RWPE2 (cell line): ENCODE data around the gene POFUT2.

ENCODE experiments used
- ATAC-seq: fragments of 200-7000 bp; cut with Tn5 transposase; 3 replicates; pipeline ENCODE4 v1.9.1; 2021; ENCODE audit warnings: low read depth
- DNase-seq: peaks from one replicate; pipeline ENCODE4 v3.0.0-alpha.2; 2020; ENCODE audit warnings: low spot score
- H3K27ac ChIP-seq: fragments of 450-650 bp; 2 replicates; pipeline ENCODE4 v1.5.1; 2017; ENCODE audit warnings: mild to moderate bottlenecking; ENCODE audit not compliant: poor library complexity, severe bottlenecking
- H3K27me3 ChIP-seq: fragments of 250-450 bp; sonication (Bioruptor Pico); 2 replicates; pipeline ENCODE4 v1.5.1; 2021; ENCODE audit warnings: mild to moderate bottlenecking, moderate library complexity; ENCODE audit not compliant: insufficient read depth, poor library complexity, severe bottlenecking
- H3K36me3 ChIP-seq: fragments of 250-450 bp; sonication (Bioruptor Pico); 2 replicates; pipeline ENCODE4 v1.5.1; 2020; ENCODE audit warnings: low read depth, mild to moderate bottlenecking, moderate library complexity
- H3K4me1 ChIP-seq: fragments of 250-450 bp; sonication (Bioruptor Pico); 2 replicates; pipeline ENCODE4 v1.5.1; 2021; ENCODE audit warnings: mild to moderate bottlenecking, moderate library complexity; ENCODE audit not compliant: insufficient read depth, poor library complexity, severe bottlenecking
- H3K4me3 ChIP-seq: fragments of 250-450 bp; sonication (Bioruptor Pico); 2 replicates; pipeline ENCODE4 v1.5.1; 2021; ENCODE audit warnings: mild to moderate bottlenecking, moderate library complexity; ENCODE audit not compliant: severe bottlenecking
- H3K9me3 ChIP-seq: fragments of 250-450 bp; sonication (Bioruptor Pico); 2 replicates; pipeline ENCODE4 v1.5.1; 2021; ENCODE audit warnings: mild to moderate bottlenecking, moderate library complexity; ENCODE audit not compliant: severe bottlenecking
- CTCF ChIP-seq: fragments of 450-650 bp; IDR thresholded peaks from one replicate; pipeline ENCODE4 v1.5.1; 2017; ENCODE audit warnings: mild to moderate bottlenecking, moderate library complexity; ENCODE audit not compliant: poor library complexity, severe bottlenecking

The POFUT2 gene

GRCh38 chr21:45299864-45300785, 12.4 kb upstream of the POFUT2 start:
- no peaks in the 10 kb centered on the region for H3K36me3 ChIP-seq
- H3K4me1 ChIP-seq: no peaks in the 10 kb centered on the region
- ATAC-seq (no peak), DNase-seq (peak; percentile 42)
- no peaks in the 10 kb centered on the region for H3K27me3 ChIP-seq
- no peak for TF ChIP-seq CTCF
- H3K4me3 ChIP-seq: no peak overlapping the region
- no peak overlapping the region for H3K27ac ChIP-seq
- H3K9me3 ChIP-seq: no peaks in the 10 kb centered on the region

GRCh38 chr21:45299026-45299863, 11.6 kb upstream of the POFUT2 start:
- ATAC-seq: no peak
- Histone ChIP-seq H3K4me3 (no peak overlapping the region), H3K27me3 (no peaks in the 10 kb centered on the region), H3K9me3 (no peaks in the 10 kb centered on the region), H3K4me1 (no peaks in the 10 kb centered on the region), H3K27ac (no peak overlapping the region), H3K36me3 (no peaks in the 10 kb centered on the region)
- TF ChIP-seq CTCF: no peak
- peak; percentile 34 for DNase-seq

GRCh38 chr21:45297869-45298268, 10.2 kb upstream of the POFUT2 start:
- Histone ChIP-seq H3K4me1 (no peaks in the 10 kb centered on the region), H3K27ac (no peak overlapping the region), H3K36me3 (no peaks in the 10 kb centered on the region), H3K4me3 (no peak overlapping the region), H3K9me3 (no peaks in the 10 kb centered on the region), H3K27me3 (no peaks in the 10 kb centered on the region)
- DNase-seq (no peak), ATAC-seq (no peak)
- no peak for TF ChIP-seq CTCF

- TF ChIP-seq CTCF: no peak
- no peaks in the 10 kb centered on the region for H3K36me3 ChIP-seq
Measured at GRCh38 chr21:45297329-45297728, 9.6 kb upstream of the POFUT2 start.

More at GRCh38 chr21:45297329-45297728, 9.6 kb upstream of the POFUT2 start:
- DNase-seq (no peak), ATAC-seq (no peak)
- no peaks in the 10 kb centered on the region for H3K27me3 ChIP-seq
- H3K9me3 ChIP-seq: no peaks in the 10 kb centered on the region
- no peaks in the 10 kb centered on the region for H3K4me1 ChIP-seq
- H3K27ac ChIP-seq: no peak overlapping the region
- H3K4me3 ChIP-seq: no peak overlapping the region
